Epithelial cell of esophagus (primary cell): ENCODE measurements around the gene CDH20.

Source experiments
- DNase-seq: peaks from one replicate; pipeline ENCODE4 v3.0.0; 2010; ENCODE audit warnings: low read depth
- H3K4me3 ChIP-seq: 2 replicates; pipeline ENCODE4 v1.5.1; 2011; ENCODE audit warnings: mild to moderate bottlenecking, low read length, control low read depth
- CTCF ChIP-seq: IDR thresholded peaks from 2 replicates; pipeline ENCODE4 v1.5.1; 2011; ENCODE audit warnings: low read depth, mild to moderate bottlenecking, low read length, control low read depth, inconsistent platforms; ENCODE audit not compliant: insufficient read depth; ENCODE audit errors: missing control alignments

CDH20 gene

GRCh38 chr18:61556862-61557261, 223.6 kb downstream of the CDH20 start:
- H3K4me3 ChIP-seq = no peak overlapping the region

DNA sequence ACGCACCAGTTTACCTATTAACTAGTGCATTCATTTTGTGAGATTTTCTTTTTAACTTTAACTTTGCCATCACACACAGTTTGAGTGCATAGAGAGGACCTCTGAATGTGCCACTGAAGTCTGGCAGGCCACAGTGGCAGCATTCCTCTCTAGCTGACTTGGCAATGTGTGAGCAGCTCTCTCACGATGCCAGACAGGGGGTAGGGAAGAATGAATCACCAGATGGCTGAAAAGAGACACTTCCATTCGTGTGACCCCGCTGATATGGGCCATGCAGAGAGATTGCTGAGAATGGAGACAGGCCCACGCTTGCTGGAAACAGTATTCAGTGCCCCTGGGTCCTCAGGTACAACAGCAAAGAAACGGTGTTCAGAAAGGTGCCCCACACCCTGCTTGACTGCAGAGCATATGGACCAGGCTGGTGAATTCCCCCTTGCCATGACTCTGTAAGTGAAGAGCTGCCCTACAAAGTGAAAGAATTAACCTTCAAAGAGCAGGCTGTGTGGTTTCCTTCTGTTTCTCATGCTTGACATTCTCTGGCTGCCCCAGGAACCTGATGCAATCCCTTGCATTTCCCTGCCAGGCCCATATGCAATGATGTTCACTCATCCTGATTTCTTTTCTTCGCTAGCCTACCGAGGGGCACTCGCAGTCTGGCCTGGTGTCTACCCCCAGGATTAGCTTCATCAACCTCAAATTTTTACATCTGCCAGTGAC, 236.1 kb downstream of the CDH20 start:
- DNase-seq = peak; percentile 89
- no peak overlapping the region for H3K4me3 ChIP-seq
- no peak for TF ChIP-seq CTCF

More at GRCh38 chr18:61556862-61557261, 223.6 kb downstream of the CDH20 start:
- no peak for DNase-seq
- TF ChIP-seq CTCF = no peak

- H3K4me3 ChIP-seq = no peak overlapping the region
- DNase-seq = no peak
- no peak for TF ChIP-seq CTCF
These were observed 236.8 kb downstream of the CDH20 start for GRCh38 chr18:61570070-61570469.

DNA sequence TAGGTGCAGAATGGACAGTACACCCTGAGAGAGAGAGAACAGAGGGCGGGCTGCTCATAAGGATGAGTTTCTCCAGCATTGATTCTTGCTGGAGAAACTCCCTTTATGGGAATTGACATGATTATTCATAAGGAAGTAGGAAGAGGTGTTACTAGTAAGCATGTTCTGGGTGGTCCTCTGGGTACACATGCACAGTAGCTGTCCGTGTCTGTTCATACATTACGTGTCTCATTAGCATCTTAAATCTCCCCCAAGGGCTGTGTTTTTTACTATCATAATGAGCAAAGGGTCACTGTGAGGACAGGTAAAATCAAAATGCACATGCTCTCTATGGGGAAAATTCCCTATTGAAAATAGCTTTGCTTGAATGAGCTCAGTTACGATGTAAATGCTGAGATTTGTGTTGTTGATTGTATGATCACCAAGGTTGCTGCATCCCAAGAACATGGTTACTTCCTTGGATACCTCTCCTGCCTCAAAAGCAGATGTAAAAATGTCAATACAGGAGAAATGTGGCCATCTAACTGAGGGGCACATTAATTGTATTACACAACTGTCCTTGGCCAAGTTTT, 238.9 kb downstream of the CDH20 start:
- no peak for TF ChIP-seq CTCF
- H3K4me3 ChIP-seq = no peak overlapping the region
- no peak for DNase-seq

GRCh38 chr18:61572871-61573270, 239.6 kb downstream of the CDH20 start:
- no peak for TF ChIP-seq CTCF
- DNase-seq = no peak
- H3K4me3 ChIP-seq = no peak overlapping the region

- H3K4me3 ChIP-seq = no peak overlapping the region
- DNase-seq = no peak
- TF ChIP-seq CTCF = no peak
These were observed 241.4 kb downstream of the CDH20 start for GRCh38 chr18:61574665-61575064.

DNA sequence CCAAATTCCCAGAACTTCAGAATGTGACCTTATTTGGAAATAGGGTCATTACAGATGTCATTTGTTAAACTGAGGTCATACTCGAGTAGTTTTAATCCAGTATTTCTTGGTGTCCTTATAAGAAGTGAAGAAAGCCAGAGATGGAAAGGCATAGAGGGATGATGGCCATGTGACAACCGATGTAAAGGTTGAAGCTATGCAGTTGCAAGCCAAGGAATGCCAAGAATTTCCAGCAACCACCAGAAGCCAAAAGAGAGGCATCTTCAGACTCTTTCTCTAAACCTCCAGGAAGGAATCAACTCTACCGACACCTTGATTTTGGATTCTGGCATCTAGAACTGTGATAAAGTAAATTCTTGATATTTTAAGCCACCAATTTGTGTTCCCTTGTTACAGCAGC, 242.2 kb downstream of the CDH20 start:
- DNase-seq = no peak
- no peak for TF ChIP-seq CTCF
- no peak overlapping the region for H3K4me3 ChIP-seq
